HL-60 (cell line): ENCODE measurements around the gene HMG20A.

ENCODE experiments used
- DNase-seq, 2 experiments: peaks; one replicate each; pipeline ENCODE4 v3.0.0-alpha.2; 2010 to 2020; ENCODE audit warnings: low read depth in 1 of 2, low spot score in 1 of 2
- H3K27ac ChIP-seq: fragments of 250-450 bp; sonication (Bioruptor Pico); replicated peaks from 2 replicates; pipeline ENCODE4 v1.5.1; 2020; ENCODE audit warnings: mild to moderate bottlenecking, moderate library complexity
- H3K27me3 ChIP-seq: fragments of 250-450 bp; sonication (Bioruptor Pico); 2 replicates; pipeline ENCODE4 v1.5.1; 2021; ENCODE audit warnings: mild to moderate bottlenecking, moderate library complexity; ENCODE audit not compliant: insufficient read depth, poor library complexity, severe bottlenecking
- H3K4me3 ChIP-seq: replicated peaks from 2 replicates; pipeline ENCODE4 v1.5.1; 2011; ENCODE audit warnings: mild to moderate bottlenecking, control low read depth, low read length; ENCODE audit not compliant: insufficient read depth
- GABPA ChIP-seq: IDR thresholded peaks from 2 replicates; pipeline ENCODE4 v1.6.1; 2012; ENCODE audit warnings: low read depth
- POLR2AphosphoS5 ChIP-seq: IDR thresholded peaks from 2 replicates; pipeline ENCODE4 v1.6.1; 2012; ENCODE audit warnings: low read depth
- SPI1 ChIP-seq: IDR thresholded peaks from 2 replicates; pipeline ENCODE4 v1.6.1; 2012; ENCODE audit warnings: low read depth, mild to moderate bottlenecking, borderline replicate concordance
- TF ChIP-seq, protein P1 (sequence below): IDR thresholded peaks from one replicate; pipeline ENCODE4 v1.5.1; 2011; ENCODE audit warnings: low read length, control low read depth, inconsistent platforms; ENCODE audit not compliant: insufficient read depth
- TF ChIP-seq, protein P2 (sequence below): IDR thresholded peaks from 2 replicates; pipeline ENCODE4 v1.6.1; 2012; ENCODE audit warnings: low read depth; ENCODE audit not compliant: insufficient replicate concordance

Gene HMG20A

DNA sequence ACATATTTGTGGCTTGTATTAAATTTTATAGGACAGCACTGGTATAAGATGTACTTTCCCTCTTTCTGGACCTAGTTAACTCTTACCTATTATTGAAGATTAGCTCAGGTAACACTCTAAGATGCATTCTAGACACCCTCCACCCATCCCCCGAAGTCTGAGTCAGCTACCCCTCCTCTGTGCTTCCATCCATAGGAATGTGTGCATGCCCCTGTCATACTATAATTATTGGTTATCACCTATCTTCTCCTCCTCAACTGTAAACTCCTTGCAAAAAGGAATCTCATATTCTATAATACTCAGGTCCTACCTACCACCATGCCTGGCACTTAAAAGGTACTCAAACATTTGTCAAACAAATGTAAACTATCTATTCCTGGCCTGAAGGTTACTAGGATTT lies 3.7 kb upstream of the HMG20A start:
- TF ChIP-seq, protein P1, sequence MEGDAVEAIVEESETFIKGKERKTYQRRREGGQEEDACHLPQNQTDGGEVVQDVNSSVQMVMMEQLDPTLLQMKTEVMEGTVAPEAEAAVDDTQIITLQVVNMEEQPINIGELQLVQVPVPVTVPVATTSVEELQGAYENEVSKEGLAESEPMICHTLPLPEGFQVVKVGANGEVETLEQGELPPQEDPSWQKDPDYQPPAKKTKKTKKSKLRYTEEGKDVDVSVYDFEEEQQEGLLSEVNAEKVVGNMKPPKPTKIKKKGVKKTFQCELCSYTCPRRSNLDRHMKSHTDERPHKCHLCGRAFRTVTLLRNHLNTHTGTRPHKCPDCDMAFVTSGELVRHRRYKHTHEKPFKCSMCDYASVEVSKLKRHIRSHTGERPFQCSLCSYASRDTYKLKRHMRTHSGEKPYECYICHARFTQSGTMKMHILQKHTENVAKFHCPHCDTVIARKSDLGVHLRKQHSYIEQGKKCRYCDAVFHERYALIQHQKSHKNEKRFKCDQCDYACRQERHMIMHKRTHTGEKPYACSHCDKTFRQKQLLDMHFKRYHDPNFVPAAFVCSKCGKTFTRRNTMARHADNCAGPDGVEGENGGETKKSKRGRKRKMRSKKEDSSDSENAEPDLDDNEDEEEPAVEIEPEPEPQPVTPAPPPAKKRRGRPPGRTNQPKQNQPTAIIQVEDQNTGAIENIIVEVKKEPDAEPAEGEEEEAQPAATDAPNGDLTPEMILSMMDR: no peak
- TF ChIP-seq GABPA (no peak), POLR2AphosphoS5 (no peak), SPI1 (no peak)
- TF ChIP-seq, protein P2, sequence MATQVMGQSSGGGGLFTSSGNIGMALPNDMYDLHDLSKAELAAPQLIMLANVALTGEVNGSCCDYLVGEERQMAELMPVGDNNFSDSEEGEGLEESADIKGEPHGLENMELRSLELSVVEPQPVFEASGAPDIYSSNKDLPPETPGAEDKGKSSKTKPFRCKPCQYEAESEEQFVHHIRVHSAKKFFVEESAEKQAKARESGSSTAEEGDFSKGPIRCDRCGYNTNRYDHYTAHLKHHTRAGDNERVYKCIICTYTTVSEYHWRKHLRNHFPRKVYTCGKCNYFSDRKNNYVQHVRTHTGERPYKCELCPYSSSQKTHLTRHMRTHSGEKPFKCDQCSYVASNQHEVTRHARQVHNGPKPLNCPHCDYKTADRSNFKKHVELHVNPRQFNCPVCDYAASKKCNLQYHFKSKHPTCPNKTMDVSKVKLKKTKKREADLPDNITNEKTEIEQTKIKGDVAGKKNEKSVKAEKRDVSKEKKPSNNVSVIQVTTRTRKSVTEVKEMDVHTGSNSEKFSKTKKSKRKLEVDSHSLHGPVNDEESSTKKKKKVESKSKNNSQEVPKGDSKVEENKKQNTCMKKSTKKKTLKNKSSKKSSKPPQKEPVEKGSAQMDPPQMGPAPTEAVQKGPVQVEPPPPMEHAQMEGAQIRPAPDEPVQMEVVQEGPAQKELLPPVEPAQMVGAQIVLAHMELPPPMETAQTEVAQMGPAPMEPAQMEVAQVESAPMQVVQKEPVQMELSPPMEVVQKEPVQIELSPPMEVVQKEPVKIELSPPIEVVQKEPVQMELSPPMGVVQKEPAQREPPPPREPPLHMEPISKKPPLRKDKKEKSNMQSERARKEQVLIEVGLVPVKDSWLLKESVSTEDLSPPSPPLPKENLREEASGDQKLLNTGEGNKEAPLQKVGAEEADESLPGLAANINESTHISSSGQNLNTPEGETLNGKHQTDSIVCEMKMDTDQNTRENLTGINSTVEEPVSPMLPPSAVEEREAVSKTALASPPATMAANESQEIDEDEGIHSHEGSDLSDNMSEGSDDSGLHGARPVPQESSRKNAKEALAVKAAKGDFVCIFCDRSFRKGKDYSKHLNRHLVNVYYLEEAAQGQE: no peak
- DNase-seq: no peak
- Histone ChIP-seq H3K27me3 (no peaks in the 10 kb centered on the region), H3K4me3 (no peak overlapping the region), H3K27ac (no peak overlapping the region)

DNA sequence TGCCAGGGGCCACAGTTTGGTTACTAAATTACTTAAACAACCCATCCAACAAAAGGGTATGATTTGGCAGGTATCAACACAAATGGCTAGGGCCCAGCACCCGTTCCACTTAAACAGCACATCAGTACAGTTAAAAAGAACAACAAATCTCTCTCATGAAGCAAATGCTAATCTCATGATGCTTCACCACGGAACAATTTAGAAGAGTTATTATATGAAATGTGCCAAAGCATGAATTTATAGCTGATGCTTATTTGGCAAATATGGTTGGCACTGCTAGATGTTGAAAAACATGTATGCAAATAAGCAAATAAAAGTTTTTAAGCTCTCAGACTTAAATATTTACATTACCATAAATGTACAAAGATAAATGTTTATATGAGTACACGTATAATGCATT lies 3.1 kb upstream of the HMG20A start:
- Histone ChIP-seq H3K27me3 (no peaks in the 10 kb centered on the region), H3K4me3 (no peak overlapping the region), H3K27ac (no peak overlapping the region)
- DNase-seq: no peak
- TF ChIP-seq, protein P2: no peak
- TF ChIP-seq SPI1 (no peak), POLR2AphosphoS5 (no peak), GABPA (no peak)

DNA sequence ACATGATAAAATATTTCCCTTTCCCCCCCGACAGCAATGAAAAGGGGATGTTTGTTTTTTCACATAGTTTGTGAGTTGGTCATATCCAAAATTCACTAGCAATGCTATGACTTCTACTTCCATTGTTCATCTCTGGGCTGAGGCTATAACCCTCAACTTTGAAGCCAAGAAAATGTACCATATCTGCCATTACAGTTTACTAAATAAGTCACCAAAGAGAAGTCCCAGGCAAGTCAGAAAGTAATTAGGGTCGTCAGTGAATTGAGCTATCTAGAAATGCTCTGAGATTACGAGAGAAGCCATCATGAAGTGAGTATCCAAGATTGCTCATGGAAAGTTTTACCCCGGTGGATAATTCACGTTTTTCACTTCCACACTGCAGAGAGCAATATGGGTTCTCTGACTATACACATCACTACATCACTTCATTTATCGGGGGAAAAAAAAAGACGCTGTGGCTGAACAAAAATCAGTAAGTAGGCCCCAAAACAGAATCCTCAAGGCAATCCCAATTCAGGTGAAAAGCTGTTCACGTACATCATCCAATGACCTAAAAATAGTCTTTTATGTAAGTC lies 2.2 kb upstream of the HMG20A start:
- H3K27ac ChIP-seq: no peak overlapping the region
- TF ChIP-seq SPI1 (no peak), GABPA (no peak), POLR2AphosphoS5 (no peak)
- TF ChIP-seq, protein P1: no peak
- TF ChIP-seq, protein P2: no peak
- no peak overlapping the region for H3K4me3 ChIP-seq
- DNase-seq: no peak
- H3K27me3 ChIP-seq: no peaks in the 10 kb centered on the region
